GM19467 (cell line): Measurements from ENCODE around the gene WHAMM.

Source experiments
- ATAC-seq: cut with Tn5 transposase; IDR thresholded peaks from one replicate; pipeline ENCODE4 v1.9.1; 2021; ENCODE audit warnings: mild to moderate bottlenecking, moderate library complexity; ENCODE audit not compliant: unreplicated experiment

WHAMM gene

GRCh38 chr15:82832601-82833361 is 23.4 kb downstream of the WHAMM start:
- peak; percentile 83 for ATAC-seq

- no peak for ATAC-seq
Measured at GRCh38 chr15:82833362-82833682, 23.9 kb downstream of the WHAMM start.

GRCh38 chr15:82835391-82835917 is 26.0 kb downstream of the WHAMM start:
- ATAC-seq, result no peak

- ATAC-seq, result no peak
Measured at GRCh38 chr15:82838096-82838735, 28.8 kb downstream of the WHAMM start.

GRCh38 chr15:82839136-82839535 is 29.7 kb downstream of the WHAMM start:
- no peak for ATAC-seq

GRCh38 chr15:82840166-82840565 is 30.7 kb downstream of the WHAMM start:
- ATAC-seq, result no peak

GRCh38 chr15:82843566-82843965 is 34.1 kb downstream of the WHAMM start:
- no peak for ATAC-seq

- ATAC-seq, result no peak
Measured at GRCh38 chr15:82845686-82846085, 36.3 kb downstream of the WHAMM start.

- no peak for ATAC-seq
Measured at GRCh38 chr15:82846621-82847020, 37.2 kb downstream of the WHAMM start.

- ATAC-seq, result no peak
Measured at GRCh38 chr15:82847703-82848102, 38.3 kb downstream of the WHAMM start.

GRCh38 chr15:82848241-82848993 is 39.0 kb downstream of the WHAMM start:
- ATAC-seq, result no peak

- no peak for ATAC-seq
Measured at GRCh38 chr15:82849556-82850512, 40.4 kb downstream of the WHAMM start.

- ATAC-seq, result no peak
Measured at GRCh38 chr15:82850731-82851130, 41.3 kb downstream of the WHAMM start.

- no peak for ATAC-seq
Measured at GRCh38 chr15:82851306-82851850, 42.0 kb downstream of the WHAMM start.

GRCh38 chr15:82851981-82852511 is 42.6 kb downstream of the WHAMM start:
- no peak for ATAC-seq

- ATAC-seq, result no peak
Measured at GRCh38 chr15:82852941-82853561, 43.6 kb downstream of the WHAMM start.

GRCh38 chr15:82854554-82854953 is 45.1 kb downstream of the WHAMM start:
- no peak for ATAC-seq

GRCh38 chr15:82855286-82856100 is 46.1 kb downstream of the WHAMM start:
- ATAC-seq, result no peak
